DND-41 (cell line): ENCODE measurements around the gene GPHN.

Experiments used
- ATAC-seq: fragments of 200-7000 bp; cut with Tn5 transposase; 3 replicates; pipeline ENCODE4 v1.9.1; 2021; ENCODE audit warnings: low read depth; ENCODE audit not compliant: insufficient read depth
- DNase-seq: peaks from one replicate; pipeline ENCODE4 v3.0.0-alpha.2; 2020
- H2AFZ ChIP-seq: 2 replicates; pipeline ENCODE4 v1.6.0; 2012; ENCODE audit warnings: low read depth, low read length
- H3K27ac ChIP-seq: 2 replicates; pipeline ENCODE4 v1.5.1; 2012; ENCODE audit warnings: low read length, inconsistent platforms
- H3K27me3 ChIP-seq: fragments of 200-600 bp; sonication (generic); 2 replicates; pipeline ENCODE4 v1.6.0; 2012; ENCODE audit warnings: low read length, mild to moderate bottlenecking, inconsistent platforms; ENCODE audit not compliant: insufficient read depth, poor library complexity
- H3K36me3 ChIP-seq: 2 replicates; pipeline ENCODE4 v1.5.1; 2012; ENCODE audit warnings: low read length, inconsistent platforms; ENCODE audit not compliant: insufficient read depth
- H3K4me1 ChIP-seq: 2 replicates; pipeline ENCODE4 v1.5.1; 2012; ENCODE audit warnings: mild to moderate bottlenecking, low read length; ENCODE audit not compliant: insufficient read depth
- H3K4me2 ChIP-seq: 2 replicates; pipeline ENCODE4 v1.6.0; 2012; ENCODE audit warnings: mild to moderate bottlenecking, moderate library complexity, low read length, inconsistent platforms; ENCODE audit not compliant: insufficient read depth
- H3K4me3 ChIP-seq, 2 experiments: fragments of 200-600 bp in 1 of 2; shearing (Covaris generic) in 1 of 2; 2 replicates each; pipeline ENCODE4 v1.5.1; 2012 to 2016; ENCODE audit warnings: inconsistent platforms in 2 of 2, low read length in 2 of 2, mild to moderate bottlenecking in 2 of 2, low read depth in 1 of 2, moderate library complexity in 1 of 2
- H3K79me2 ChIP-seq: 2 replicates; pipeline ENCODE4 v1.6.0; 2012; ENCODE audit warnings: low read length, inconsistent platforms; ENCODE audit not compliant: insufficient read depth
- H3K9ac ChIP-seq: 2 replicates; pipeline ENCODE4 v1.6.0; 2012; ENCODE audit warnings: low read depth, mild to moderate bottlenecking, inconsistent platforms, low read length, moderate library complexity
- H3K9me3 ChIP-seq: 2 replicates; pipeline ENCODE4 v1.5.1; 2012; ENCODE audit warnings: low read length, moderate library complexity, mild to moderate bottlenecking, inconsistent platforms; ENCODE audit not compliant: insufficient read depth, severe bottlenecking
- H4K20me1 ChIP-seq: 2 replicates; pipeline ENCODE4 v1.6.0; 2012; ENCODE audit warnings: low read length; ENCODE audit not compliant: insufficient read depth
- EZH2 ChIP-seq: IDR thresholded peaks from 3 replicates; pipeline ENCODE4 v1.6.1; 2012; ENCODE audit warnings: borderline replicate concordance, low read depth, mild to moderate bottlenecking, moderate library complexity, low read length, inconsistent platforms; ENCODE audit not compliant: severe bottlenecking
- TF ChIP-seq, protein P1 (sequence below): IDR thresholded peaks from 2 replicates; pipeline ENCODE4 v1.5.1; 2012; ENCODE audit warnings: borderline replicate concordance, low read length, moderate library complexity, mild to moderate bottlenecking; ENCODE audit not compliant: poor library complexity, severe bottlenecking; ENCODE audit errors: extremely low read depth

GPHN gene

DNA sequence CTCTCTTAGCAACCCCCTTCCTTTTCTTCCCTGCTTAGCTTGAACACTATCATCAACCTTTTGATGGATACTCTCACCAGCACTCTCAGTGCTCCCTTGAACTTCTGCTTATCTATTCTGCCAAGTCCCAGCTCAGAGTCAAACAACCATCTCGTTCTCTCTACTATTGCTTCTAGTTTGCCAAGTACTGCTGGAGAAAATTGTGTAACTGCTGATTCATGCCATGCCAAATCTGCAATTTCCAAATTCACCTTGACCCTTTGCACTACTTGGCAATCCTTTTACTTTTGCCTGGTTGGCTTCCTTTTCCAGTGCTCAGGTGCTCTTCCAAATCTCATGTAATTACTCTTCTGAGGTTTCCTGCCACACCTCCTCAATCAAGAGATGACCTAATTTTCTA, 24.6 kb upstream of the GPHN start:
- H3K27ac ChIP-seq, result no peak overlapping the region
- ATAC-seq, result no peak
- no peak for TF ChIP-seq EZH2
- TF ChIP-seq, protein P1, sequence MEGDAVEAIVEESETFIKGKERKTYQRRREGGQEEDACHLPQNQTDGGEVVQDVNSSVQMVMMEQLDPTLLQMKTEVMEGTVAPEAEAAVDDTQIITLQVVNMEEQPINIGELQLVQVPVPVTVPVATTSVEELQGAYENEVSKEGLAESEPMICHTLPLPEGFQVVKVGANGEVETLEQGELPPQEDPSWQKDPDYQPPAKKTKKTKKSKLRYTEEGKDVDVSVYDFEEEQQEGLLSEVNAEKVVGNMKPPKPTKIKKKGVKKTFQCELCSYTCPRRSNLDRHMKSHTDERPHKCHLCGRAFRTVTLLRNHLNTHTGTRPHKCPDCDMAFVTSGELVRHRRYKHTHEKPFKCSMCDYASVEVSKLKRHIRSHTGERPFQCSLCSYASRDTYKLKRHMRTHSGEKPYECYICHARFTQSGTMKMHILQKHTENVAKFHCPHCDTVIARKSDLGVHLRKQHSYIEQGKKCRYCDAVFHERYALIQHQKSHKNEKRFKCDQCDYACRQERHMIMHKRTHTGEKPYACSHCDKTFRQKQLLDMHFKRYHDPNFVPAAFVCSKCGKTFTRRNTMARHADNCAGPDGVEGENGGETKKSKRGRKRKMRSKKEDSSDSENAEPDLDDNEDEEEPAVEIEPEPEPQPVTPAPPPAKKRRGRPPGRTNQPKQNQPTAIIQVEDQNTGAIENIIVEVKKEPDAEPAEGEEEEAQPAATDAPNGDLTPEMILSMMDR, result no peak
- H3K4me1 ChIP-seq, result no peaks in the 10 kb centered on the region
- H3K36me3 ChIP-seq, result no peaks in the 10 kb centered on the region
- no peaks in the 10 kb centered on the region for H4K20me1 ChIP-seq
- H3K9ac ChIP-seq, result no peak overlapping the region
- DNase-seq, result no peak
- no peak overlapping the region for H2AFZ ChIP-seq
- no peak overlapping the region for H3K4me2 ChIP-seq
- H3K9me3 ChIP-seq, result no peaks in the 10 kb centered on the region
- H3K27me3 ChIP-seq, result no peaks in the 10 kb centered on the region
- no peak overlapping the region for H3K4me3 ChIP-seq
- no peaks in the 10 kb centered on the region for H3K79me2 ChIP-seq

DNA sequence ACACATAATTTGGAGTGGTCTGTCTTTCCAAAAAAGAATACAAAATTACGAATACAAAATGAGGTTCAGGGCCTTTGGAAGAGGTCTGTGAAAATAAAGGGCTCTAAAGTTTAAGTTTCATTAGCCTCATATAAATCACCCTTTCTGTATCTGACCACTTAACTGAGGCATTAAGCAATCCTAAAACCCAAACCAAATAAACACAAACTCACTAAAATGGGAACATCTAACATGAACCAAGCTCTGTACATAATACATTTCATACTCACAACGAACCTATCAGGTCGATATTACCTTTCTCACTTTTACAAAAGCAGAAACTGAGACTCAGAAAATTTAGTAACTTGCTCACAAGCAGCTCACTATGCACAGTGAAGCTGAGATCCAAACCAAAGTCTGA, 22.9 kb upstream of the GPHN start:
- Histone ChIP-seq H3K4me1 (no peaks in the 10 kb centered on the region), H3K4me3 (no peak overlapping the region), H3K4me2 (no peak overlapping the region), H3K9me3 (no peaks in the 10 kb centered on the region), H4K20me1 (no peaks in the 10 kb centered on the region), H3K27me3 (no peaks in the 10 kb centered on the region), H3K27ac (no peak overlapping the region), H3K79me2 (no peaks in the 10 kb centered on the region), H3K9ac (no peak overlapping the region), H2AFZ (no peak overlapping the region), H3K36me3 (no peaks in the 10 kb centered on the region)
- TF ChIP-seq EZH2, result no peak
- TF ChIP-seq, protein P1, result no peak
- no peak for ATAC-seq
- DNase-seq, result no peak

GRCh38 chr14:66485910-66486421, 22.0 kb upstream of the GPHN start, which contains the start of gene CCDC196:
CCDC196 (plus strand) TSS chr14:66486371; CDS start chr14:66486503, 132 bp downstream.
- no peaks in the 10 kb centered on the region for H3K36me3 ChIP-seq
- no peak for ATAC-seq
- H2AFZ ChIP-seq, result no peak within 1 kb of the TSS
- H3K4me1 ChIP-seq, result no peaks in the 10 kb centered on the region
- no peak within 1 kb of the TSS for H3K9ac ChIP-seq
- no peaks in the 10 kb centered on the region for H3K27me3 ChIP-seq
- no peak for DNase-seq
- no peak within 1 kb of the TSS for H3K27ac ChIP-seq
- no peak within 1 kb of the TSS for H3K4me2 ChIP-seq
- no peaks in the 10 kb centered on the region for H3K79me2 ChIP-seq
- no peaks in the 10 kb centered on the region for H3K9me3 ChIP-seq
- no peaks in the 10 kb centered on the region for H4K20me1 ChIP-seq
- TF ChIP-seq, protein P1, result no peak
- TF ChIP-seq EZH2, result no peak
- no peak within 1 kb of the TSS for H3K4me3 ChIP-seq

DNA sequence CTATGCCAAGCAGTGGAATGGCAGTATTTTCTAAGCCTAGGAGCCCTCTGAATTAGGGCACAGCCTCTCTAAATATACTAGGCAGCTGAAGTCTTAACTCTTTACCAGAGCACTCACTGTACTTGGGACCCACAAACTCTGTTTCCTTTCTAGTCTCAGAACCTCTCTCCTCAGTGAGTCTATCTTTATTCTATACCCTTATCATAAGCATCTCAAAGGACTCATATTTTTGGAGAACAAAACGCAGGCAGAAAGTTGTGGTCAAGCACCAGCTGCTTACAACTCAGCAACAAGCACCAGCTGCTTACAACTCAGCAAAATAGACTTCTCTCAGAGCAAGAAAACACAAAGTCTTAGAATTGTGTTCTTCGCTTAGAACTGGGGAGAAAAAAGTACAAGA, 20.8 kb upstream of the GPHN start:
- H3K27ac ChIP-seq, result no peak overlapping the region
- TF ChIP-seq EZH2, result no peak
- TF ChIP-seq, protein P1, result no peak
- no peaks in the 10 kb centered on the region for H3K4me1 ChIP-seq
- no peak overlapping the region for H3K4me3 ChIP-seq
- H3K79me2 ChIP-seq, result no peaks in the 10 kb centered on the region
- H3K27me3 ChIP-seq, result no peaks in the 10 kb centered on the region
- H2AFZ ChIP-seq, result no peak overlapping the region
- no peaks in the 10 kb centered on the region for H3K36me3 ChIP-seq
- no peaks in the 10 kb centered on the region for H4K20me1 ChIP-seq
- DNase-seq (no peak), ATAC-seq (peak; percentile 82)
- no peaks in the 10 kb centered on the region for H3K9me3 ChIP-seq
- H3K4me2 ChIP-seq, result no peak overlapping the region
- H3K9ac ChIP-seq, result no peak overlapping the region
